Non-pigmented ciliary epithelial cell (primary cell): ENCODE results near the gene NENF.
"Not testable (repeated sequence)": the region's sequence is repeated elsewhere in the genome, so short reads cannot be mapped to it uniquely, and the experiment has no call there.

ENCODE experiments used
- DNase-seq: peaks from one replicate; pipeline ENCODE4 v3.0.0-alpha.2; 2010; ENCODE audit warnings: low read depth

Gene NENF

DNA sequence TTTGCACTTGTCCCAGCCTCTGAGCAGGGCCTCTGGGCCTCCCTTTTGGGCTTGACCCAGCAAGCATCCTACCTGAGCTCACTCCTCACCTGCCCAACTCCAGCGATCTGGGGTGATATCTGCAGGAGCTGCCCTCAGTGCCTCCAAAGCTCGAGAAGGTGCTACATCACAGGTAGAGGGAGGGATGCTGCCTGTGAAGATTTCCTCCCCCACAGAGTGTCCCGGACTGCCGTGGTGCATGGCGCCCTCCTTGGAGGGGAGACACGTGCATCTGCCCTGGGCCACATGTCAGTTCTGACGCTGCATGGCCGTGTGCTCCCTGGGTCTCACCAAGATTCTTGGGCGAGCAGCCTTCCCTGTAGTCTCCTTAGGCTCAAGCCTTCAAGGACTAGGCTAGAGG lies 27.7 kb downstream of the NENF start:
- DNase-seq: no peak

DNA sequence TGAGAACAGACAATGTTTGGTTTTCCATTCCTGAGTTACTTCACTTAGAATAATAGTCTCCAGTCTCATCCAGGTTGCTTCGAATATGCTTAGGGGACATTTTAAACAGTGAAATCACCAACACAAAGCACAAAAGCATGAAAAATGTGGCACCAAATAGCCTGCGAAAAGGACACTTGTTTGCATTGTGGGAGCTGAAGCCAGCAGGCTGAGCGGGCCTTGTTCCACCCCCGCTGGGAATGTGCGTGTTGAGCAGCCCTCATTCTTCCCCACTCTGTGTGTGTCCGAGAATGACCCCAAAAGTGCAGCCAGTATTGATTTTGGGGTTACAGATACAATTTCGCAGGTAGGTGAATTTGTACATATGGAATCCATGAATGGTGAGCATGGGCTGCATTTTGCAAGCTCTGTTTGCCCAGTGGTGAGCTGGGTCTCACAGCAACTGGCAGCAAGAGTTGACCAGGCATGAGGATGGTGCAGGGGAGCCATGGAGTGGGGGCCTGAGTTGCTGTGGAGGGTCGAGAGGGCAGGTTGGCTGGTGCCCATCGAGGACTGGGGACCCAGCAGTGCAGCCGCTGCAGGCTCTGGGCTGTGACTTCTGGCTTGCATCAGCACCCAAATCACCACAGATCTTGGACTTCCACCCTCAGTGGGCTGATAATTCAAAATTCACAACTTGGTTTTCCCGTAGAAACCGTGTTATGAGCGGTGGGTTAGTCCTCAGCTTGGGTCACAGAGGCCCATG lies 29.4 kb downstream of the NENF start:
- no peak for DNase-seq

DNA sequence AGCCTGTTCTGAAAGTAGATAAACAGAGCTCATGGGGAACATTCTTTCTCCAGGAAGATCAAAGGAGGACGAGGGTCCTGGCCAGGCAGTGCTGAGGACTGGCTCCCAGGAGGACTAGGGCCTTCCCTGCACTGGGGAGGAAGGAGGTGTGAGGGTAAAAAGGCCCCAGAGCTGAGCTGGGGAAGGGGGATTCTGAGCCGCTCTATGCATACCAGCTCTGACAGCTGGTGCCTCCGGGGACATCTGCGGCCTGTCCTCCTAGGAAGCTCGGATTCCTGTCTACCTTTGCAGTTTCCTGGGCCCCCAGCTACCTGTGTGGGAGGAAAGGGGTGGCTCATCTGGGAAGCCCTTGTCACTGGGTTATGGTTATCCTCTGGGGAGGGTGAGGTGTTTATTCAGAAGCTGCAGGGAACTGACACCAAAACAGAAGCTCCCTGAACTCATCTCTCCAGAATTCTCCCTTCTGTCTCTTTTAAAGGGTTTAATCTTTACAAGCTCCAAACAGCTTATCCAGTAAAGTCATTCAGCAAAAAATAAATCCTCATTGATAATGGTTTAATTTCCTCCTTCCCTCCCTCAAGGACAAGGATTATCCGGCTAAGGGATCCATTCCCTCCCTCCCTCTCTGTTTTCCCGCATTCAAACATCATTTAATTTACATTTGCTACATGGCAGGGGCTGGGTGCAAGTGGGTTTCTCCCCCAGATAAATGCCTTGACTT lies 31.0 kb downstream of the NENF start:
- DNase-seq: no peak

DNA sequence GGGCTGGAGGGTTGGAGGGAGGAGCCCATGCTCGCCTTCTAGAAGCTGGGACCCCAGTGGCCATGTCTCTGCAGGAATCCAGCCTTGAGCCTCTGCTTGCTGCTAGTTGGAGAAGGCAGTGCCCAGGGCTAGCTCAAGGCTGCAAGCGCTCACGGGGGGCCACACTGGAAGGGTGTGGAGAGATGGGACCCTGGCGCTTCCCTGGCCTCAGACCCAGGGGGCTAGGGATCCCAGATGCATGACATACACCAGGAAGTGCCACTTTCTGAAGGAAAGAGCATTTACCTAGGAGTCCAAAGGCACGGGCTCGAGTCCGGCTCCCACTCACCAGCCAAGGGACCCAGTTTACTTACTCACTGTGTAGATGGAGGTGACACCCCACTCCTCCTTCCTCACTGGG lies 32.6 kb downstream of the NENF start:
- no peak for DNase-seq

DNA sequence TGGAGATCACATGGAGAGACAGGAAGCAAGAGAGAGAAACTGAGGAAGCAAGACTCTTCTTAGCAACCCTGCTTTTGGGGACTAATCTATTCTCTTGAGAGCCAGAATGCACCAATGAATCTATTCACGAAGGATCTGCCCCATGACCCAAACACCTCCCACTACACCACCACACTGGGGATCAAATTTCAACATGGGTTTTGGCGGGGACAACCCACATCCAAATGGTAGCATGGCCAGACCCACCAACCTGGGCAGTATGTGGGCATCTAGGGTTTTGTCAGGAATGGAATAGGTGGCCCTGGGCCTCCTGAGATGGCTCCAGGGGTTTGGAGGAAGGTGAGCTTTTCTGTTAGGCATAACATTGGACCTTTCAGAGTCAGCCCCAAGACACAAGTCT lies 33.7 kb downstream of the NENF start:
- no peak for DNase-seq

DNA sequence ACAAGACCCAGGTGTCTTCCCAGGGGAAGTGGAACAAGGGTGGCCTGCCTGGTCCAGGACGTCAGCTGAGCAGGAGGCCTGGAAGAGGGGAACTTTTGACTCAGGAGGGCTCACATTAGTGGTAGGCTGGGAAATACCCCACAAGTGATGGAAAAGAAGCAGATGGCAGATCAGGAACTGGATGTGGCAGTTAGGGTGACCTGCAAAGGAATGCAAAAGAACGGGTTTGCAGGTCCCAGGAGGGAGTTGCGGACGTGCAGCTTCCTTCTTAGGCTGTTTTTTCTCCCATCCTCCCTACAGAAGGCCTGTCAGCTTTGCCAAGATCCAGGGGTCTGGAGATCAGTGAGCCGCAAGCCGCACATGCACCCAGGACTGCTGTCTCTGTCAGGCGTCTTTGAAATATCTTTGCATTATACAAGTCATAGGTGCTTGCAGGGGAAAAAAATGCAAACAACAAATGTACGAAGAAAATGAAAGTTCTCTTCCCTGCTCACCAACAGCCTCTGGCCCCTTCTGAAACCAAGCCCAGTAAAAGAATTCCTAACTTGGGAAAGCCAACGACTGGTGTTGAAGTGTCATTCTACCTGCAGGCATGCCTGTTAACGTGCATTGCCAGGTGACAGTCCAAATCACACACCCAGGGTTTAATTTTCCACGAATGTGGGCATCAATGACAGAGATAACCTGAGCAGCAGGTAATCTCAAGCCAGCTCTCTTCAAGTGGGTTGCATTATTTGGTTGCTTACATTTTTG lies 34.4 kb downstream of the NENF start:
- no peak for DNase-seq

DNA sequence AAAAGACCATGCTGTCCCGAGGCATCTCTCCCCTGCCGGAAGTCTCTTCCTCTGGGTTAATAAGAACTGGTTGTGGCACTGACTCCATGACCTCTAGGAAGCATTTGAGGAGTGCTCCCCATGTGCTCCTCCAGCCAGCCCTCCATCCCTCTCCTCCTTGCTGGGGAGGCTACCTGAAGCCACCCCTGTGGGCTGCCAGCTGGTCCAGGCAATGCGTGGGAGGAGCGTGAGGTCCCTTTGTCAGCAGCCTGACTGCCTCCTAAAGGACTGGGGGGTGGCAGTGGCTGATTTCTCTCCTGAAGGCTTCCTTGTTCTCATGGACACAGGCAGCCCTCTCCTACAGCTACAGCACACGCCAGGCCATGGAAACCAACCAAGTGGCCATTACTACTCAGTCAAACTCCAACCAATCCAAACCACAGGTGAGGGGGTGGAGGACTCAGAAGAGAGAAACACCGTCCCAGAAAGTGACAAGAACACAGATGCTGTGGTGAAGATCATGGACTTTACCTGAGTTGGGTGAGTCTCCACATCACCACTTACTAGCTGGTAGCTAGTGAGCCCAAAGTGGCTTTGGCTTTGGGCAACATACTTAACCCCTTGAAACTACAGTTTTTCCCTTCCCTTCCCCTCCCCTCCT lies 35.2 kb downstream of the NENF start:
- DNase-seq: no peak

DNA sequence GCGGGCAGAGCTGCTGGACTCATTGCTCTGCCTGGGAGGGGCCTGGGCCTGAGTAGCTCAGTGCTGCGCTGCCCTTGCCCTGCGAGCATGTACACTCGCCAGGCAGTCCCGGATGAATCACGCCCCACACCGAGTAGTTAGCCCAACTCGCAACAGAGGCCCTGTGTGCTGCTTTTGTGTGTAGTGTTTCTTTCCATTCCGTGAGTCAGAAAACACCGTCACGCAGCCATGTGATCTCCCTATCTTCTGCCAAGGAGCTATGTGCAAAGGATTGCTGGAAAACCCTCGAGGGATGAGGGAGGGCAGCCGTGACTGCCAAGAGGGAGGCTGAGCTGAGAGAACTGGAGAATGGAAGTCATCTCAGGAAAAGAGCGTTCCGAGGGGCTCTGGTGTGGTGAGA lies 37.3 kb downstream of the NENF start:
- peak; percentile 91 for DNase-seq

DNA sequence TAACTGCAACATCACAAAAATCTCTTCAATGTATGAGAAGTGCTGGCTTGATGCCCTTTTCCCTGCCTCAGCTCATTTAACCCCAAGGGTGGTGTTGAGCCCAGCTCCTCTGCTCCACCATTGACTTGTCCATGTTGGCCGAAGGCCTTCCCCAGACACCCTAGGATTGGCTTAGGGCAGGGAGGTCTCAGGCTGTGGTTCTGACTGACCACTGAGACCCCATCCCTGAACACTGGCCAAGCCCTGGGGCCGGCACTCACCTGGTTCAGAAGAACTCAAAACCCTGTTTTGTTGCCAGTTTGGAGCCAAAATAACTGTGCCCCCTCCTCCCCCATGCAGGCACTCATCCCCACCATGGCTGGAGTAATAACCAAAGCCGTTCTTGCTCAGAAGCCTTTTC lies 38.6 kb downstream of the NENF start:
- DNase-seq: no peak

DNA sequence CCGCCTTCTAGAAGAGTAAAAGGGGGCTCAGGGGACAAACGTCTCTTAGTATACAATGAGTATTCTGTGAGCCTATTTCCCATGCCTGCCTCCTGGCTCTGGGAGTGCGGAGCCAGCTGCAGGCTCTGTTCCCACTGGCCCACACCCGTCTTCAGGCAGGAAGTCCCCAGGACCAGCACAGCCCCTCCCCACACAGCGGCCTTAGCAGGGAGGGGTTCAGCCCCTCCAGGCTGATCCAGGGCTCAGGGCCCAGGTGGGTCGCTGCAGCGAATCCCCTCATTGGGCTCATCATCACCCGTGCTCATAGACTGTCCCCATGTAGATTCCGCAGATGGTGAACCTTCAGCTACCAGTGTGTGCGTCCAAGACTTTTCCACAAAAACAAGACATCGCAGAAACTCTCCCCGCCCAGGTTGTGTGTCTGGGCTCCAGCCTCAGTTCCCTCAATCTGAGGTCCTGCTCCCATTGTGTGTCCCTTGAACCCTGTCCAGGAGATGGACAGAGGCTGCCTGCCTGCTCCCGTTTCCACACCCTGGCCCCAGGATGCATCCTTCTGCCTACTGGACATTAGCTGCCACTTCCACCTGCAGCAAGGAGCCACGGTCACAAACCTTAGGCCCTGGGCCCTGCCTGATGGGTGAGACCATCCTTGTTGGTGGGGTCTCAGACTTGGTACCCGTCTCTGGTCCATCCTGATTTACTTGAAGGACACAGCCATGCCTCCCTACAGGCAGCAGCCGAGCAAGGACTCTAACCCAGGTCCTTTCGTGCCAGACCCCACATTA lies 39.4 kb downstream of the NENF start:
- DNase-seq: no peak

DNA sequence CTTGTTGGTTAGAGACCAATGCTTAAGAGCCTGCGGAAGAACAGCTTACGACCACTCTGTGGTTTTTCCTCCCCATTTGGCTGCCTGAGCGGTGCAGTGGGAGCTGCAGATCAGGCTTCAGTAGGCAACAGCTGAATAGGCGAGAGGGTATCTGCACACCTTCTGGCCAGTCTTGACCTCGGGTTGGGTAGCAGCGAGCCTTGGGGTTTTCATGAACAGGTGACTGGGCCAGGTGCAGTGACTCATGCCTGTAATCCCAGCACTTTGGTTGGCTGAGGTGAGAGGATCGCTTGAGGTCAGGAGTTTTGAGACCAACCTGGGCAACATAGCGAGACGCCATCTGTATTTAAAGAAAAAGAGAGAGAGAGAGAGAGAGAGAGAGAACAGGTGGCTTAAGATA lies 41.0 kb downstream of the NENF start:
- DNase-seq: no peak

DNA sequence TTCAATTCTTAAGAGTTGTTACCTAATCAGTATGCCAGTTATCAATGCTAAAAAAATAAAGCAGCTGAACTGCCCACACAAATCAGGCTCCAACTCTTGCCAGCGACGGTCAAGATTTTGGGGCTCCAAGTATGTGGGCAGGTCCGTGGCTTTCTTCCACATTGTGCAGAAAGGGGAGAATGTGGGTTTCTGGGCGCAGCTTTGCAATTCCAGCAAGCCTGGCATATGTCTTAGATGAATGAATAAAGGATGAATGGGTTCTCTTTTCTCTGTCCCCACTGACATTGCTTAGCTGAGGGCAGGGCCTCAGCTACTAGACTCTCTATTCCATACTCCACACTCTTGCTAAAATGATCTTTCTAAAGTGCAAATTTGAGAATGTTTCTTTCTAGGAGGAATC lies 42.4 kb downstream of the NENF start:
- DNase-seq: no peak

DNA sequence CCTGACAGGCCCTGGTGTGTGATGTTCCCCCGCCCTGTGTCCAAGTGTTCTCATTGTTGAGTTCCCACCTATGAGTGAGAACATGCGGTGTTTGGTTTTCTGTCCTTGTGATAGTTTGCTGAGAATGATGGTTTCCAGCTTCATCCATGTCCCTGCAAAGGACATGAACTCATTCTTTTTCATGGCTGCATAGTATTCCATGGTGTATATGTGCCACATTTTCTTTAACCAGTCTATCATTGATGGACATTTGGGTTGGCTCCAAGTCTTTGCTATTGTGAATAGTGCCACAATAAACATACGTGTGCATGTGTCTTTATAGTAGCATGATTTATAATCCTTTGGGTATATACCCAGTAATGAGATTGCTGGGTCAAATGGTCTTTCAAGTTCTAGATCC lies 43.1 kb downstream of the NENF start:
- not testable (repeated sequence) for DNase-seq

DNA sequence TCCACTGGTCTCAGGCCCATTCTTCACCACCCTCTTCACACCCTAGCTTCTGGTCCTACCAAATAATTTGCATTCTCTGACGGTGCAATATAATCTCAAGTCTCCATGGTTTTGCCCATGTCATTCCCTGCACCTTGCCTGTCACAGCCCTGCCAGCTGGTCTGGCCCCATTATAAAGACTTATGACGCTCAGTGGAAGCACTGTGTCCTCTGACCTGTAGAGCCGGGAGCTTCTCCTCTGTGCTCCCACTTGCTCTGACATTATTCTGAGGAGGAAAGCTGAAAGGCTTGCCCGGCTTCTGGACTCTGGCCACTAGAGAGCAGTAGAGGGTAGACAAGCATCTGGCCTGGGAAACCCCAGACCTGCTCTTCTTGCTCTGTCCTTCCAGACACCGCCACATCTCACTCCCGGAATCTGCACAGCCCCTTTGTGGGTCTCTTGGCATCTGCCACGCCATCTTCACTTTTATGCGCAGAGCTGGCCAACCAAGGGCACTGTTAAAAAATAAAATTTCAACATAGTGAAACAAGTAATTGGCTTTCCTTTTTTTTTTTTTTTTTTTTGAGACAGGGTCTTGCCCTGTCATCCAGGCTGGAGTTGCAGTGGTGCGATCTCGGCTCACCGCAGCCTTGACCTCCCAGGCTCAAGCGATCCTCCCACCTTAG lies 44.4 kb downstream of the NENF start:
- no peak for DNase-seq

DNA sequence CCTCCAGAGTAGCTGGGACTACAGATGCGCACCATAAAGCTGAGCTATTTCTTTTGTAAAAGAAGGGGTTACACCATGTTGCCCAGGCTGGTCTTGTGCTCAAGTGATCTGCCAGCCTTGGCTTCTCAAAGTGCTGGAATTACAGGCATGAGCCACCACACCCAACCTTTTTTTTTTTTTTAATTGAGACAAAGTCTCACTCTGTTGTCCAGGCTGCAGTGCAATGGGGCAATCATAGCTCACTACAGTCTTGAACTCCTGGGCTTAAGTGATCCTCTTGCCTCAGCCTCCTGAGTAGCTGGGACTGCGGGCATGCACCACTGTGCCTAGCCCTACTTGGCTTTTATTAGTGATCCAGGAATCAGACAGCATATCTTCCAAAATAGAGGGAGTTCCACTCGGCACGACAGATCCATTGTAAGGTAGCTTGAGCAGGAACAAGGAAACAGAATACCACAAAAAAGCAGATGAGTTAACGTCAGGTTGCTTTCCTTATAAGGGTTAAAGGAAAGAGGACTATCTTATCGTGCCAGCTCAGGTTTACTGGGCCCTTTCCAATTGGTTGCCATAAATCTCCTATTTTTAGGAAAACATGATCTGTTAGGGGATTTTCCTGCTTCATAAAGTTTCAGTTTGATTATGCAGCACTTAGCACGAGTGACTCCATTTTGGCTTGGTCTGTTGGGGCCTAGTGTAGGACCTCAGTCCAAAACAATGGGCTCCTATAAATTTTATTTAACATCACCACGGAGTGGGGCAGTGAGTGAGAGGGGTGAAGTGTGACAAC lies 45.2 kb downstream of the NENF start:
- no peak for DNase-seq

DNA sequence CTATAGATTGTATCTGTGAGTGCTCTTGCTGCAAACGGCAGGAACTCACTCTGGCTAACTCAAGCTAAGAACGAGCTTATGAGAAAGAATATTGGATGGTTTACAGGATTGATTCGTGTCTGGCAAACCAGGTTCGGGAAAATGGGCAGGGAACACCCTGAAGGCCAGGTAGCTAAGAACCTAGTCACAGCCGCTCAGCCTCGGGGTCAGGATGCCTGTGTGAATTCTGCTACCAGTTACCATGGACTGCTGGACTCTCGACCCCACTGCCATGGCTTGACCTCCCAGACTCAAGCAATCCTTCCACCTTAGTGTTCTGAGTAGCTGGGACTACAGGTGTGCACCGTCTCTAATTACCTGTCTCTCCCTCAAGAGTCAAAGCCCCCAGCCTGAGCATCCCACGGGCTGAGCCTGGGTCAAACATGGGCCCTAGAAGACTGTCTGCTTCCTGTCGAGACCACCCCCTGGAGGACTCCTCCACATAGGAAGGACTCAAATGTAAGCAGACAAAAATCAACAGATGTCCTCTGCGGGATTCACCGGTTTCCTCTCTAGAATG lies 45.8 kb downstream of the NENF start:
- no peak for DNase-seq

DNA sequence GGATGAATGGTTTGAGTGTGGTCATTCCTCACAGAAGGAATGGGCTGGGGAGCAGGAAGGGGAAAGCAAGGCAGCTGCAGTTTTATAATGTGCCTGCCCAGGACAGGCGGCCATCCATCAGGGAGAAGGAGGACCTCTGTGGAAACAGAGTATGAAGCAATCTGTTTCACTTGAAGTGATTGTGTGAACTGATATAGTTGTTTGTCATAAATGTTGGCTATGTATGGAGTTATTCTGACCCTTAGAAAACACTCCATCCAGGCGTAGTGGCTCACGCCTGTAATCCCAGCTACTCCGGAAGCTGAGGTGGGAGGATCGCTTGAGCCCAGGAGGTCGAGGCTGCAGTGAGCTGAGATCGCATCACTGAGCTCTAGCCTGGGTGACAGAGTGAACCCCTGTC lies 46.5 kb downstream of the NENF start:
- no peak for DNase-seq

DNA sequence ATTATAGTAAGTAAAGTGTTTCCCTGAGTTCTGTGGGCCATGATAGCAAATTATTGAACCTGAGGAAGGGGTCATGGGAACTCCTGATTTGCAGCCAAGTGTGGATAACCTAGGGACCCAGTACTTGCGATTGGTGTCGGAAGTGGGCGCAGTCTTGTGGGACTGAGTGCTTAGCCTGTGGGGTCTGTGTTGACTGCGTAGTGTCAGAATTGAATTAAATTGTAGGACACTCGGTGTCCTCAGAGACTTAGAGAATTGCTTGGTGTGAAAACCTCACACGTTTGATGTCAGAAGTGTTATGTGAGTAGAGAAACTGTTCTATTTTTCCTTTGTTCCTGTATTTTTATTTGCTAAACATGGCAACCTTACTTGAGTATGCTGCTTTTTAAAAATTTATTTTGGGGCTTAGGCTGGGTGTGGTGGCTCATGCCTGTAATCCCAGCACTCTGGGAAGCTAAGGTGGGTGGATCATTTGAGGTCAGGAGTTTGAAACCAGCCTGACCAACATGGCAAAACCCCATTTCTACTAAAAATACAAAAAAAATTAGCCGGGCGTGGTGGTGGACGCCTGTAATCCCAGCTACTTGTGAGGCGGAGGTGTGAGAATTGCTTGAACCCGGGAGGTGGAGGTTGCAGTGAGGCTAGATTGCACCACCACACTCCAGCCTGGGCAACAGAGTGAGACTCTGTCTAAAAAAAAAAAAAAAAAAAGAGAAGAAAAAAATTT lies 48.2 kb downstream of the NENF start:
- not testable (repeated sequence) for DNase-seq

DNA sequence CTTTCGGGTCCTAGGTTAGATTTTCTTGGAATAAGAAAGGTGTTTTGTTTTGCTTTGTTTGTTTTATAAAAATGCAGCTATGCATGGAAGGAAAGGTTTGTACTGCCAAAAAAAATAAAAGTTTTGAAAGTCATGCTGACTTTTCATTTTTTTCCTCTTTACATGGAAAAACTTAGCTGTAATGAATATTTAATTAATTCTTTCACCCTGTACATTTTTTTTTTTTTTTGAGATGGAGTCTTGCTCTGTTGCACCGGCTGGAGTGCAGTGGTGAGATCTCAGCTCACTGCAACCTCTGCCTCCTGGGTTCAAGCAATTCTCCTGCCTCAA lies 48.7 kb downstream of the NENF start:
- DNase-seq: no peak
